ENCODE measurements around the gene KRTAP25-1. TPM values are rescaled to one million over a fixed set of nuclear protein-coding genes. Genes with fewer than 3 reads are reported as not detected.

The KRTAP25-1 gene
- total and polyA plus RNA-seq, 2 of the 4 experiments (the other 2 are of a cell fraction) = not detected

DNA sequence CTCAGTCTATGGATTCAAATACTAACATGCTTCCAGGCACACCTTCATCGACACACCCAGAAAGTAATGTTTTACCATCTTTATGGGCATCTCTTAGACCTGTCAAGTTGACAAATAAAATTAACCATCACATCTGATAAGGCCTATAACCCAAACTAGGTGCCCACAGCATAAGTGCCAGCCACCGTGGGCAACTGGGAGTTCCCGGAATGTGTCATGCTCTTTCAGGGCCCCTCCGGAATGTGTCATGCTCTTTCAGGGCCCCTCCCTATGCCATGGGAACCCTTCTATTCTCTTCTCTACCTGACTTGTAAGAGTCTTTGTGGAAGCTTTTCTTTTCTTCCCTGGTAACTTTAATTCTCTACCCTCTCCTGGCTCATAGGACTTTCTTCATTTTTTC, 33.2 kb downstream of the KRTAP25-1 start:
- Histone ChIP-seq H2BK20ac (ENCODE audit: low read depth, low read length) (no peak overlapping the region), H3K27ac (ENCODE audit: insufficient read depth, low read length) (no peak overlapping the region), H3K4me2 (ENCODE audit: low read depth, low read length) (no peak overlapping the region), H2AK5ac (ENCODE audit: low read depth, low read length) (no peak overlapping the region), H2AFZ (replicated peaks; ENCODE audit: low read length, poor library complexity) (no peak overlapping the region), H4K20me1 (ENCODE audit: insufficient read depth, low read length) (no peaks in the 10 kb centered on the region), H3K79me1 (ENCODE audit: low read depth in 1 of 2, low read length in 2 of 2) (no peaks in the 10 kb centered on the region), H3K23ac (ENCODE audit: low read depth, low read length) (no peak overlapping the region), H4K8ac (ENCODE audit: low read depth in 2 of 2, low read length in 2 of 2) (no peak overlapping the region), H3K4me3 (ENCODE audit: insufficient read depth, low read depth, low read length) (no peak overlapping the region), H3K18ac (ENCODE audit: low read depth, low read length) (no peak overlapping the region), H3K56ac (ENCODE audit: extremely low read depth, insufficient read depth, low read length) (no peak overlapping the region), H3K4ac (ENCODE audit: low read depth, low read length) (no peak overlapping the region), H3K36me3 (ENCODE audit: control insufficient read depth, insufficient read depth, low read length) (no peaks in the 10 kb centered on the region), H2AK9ac (replicated peaks; ENCODE audit: low read depth, low read length, poor library complexity) (no peak overlapping the region), H3K9me1 (ENCODE audit: insufficient read depth, low read length) (no peaks in the 10 kb centered on the region), H2BK15ac (ENCODE audit: low read depth, low read length) (no peak overlapping the region), H4K5ac (ENCODE audit: low read depth, low read length) (no peak overlapping the region), H3K9ac (ENCODE audit: low read depth, low read length) (no peak overlapping the region), H3K27me3 (ENCODE audit: control insufficient read depth, insufficient read depth, low read length) (no peaks in the 10 kb centered on the region), H3K9me3 (ENCODE audit: control insufficient read depth, insufficient read depth, low read length) (peaks cover 4% of the 10 kb centered on the region; the same call in 1 of the 2 replicates), H2BK5ac (ENCODE audit: low read depth, low read length, poor library complexity, severe bottlenecking) (no peak overlapping the region), H2BK120ac (ENCODE audit: low read depth, low read length) (no peak overlapping the region), H3K4me1 (ENCODE audit: control insufficient read depth, insufficient read depth, low read length) (no peaks in the 10 kb centered on the region), H3K14ac (replicated peaks; ENCODE audit: low read depth, low read length) (no peak overlapping the region), H4K91ac (ENCODE audit: insufficient read depth, low read depth, low read length) (no peak overlapping the region)
- ATAC-seq (ENCODE audit: low read depth) (no peak), DNase-seq (no peak)
- dilution Hi-C loops (cut with HindIII; ENCODE audit: low sequenced_read_pairs, unreplicated experiment) (no loop called here), intact Hi-C loops (cut with micrococcal nuclease) (no loop called here), in situ Hi-C loops (cut with MboI; ENCODE audit: low sequenced_read_pairs) (no loop called here)
- TF ChIP-seq RAD21 (IDR thresholded peaks at IDR 0.05; ENCODE audit: low read length) (no peak), RFX5 (IDR thresholded peaks at IDR 0.05; ENCODE audit: low read depth, low read length) (no peak), SMC3 (IDR thresholded peaks at IDR 0.05; ENCODE audit: low read depth, low read length) (no peak), MAZ (IDR thresholded peaks at IDR 0.05; ENCODE audit: borderline replicate concordance, low read depth, low read length) (no peak), CHD1 (IDR thresholded peaks at IDR 0.05; ENCODE audit: low read depth, low read length) (no peak), BHLHE40 (IDR thresholded peaks at IDR 0.05; ENCODE audit: low read depth, low read length) (no peak), FOS (IDR thresholded peaks at IDR 0.05; ENCODE audit: low read depth, low read length) (no peak), RCOR1 (IDR thresholded peaks at IDR 0.05; ENCODE audit: insufficient replicate concordance, low read length) (no peak), POLR2A (IDR thresholded peaks at IDR 0.05; ENCODE audit: low read depth, low read length) (no peak), MAFK (IDR thresholded peaks at IDR 0.05; ENCODE audit: low read depth, low read length) (no peak), MXI1 (IDR thresholded peaks at IDR 0.05; ENCODE audit: borderline replicate concordance, low read depth, low read length) (no peak), CEBPB (IDR thresholded peaks at IDR 0.05; ENCODE audit: low read depth, low read length) (no peak), NFE2L2 (IDR thresholded peaks at IDR 0.05; ENCODE audit: low read depth, low read length) (no peak)
- TF ChIP-seq, protein P1, sequence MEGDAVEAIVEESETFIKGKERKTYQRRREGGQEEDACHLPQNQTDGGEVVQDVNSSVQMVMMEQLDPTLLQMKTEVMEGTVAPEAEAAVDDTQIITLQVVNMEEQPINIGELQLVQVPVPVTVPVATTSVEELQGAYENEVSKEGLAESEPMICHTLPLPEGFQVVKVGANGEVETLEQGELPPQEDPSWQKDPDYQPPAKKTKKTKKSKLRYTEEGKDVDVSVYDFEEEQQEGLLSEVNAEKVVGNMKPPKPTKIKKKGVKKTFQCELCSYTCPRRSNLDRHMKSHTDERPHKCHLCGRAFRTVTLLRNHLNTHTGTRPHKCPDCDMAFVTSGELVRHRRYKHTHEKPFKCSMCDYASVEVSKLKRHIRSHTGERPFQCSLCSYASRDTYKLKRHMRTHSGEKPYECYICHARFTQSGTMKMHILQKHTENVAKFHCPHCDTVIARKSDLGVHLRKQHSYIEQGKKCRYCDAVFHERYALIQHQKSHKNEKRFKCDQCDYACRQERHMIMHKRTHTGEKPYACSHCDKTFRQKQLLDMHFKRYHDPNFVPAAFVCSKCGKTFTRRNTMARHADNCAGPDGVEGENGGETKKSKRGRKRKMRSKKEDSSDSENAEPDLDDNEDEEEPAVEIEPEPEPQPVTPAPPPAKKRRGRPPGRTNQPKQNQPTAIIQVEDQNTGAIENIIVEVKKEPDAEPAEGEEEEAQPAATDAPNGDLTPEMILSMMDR (conservative IDR thresholded peaks at IDR 0.05; ENCODE audit: low read depth, low read length) = no peak
- TF ChIP-seq, protein P2, sequence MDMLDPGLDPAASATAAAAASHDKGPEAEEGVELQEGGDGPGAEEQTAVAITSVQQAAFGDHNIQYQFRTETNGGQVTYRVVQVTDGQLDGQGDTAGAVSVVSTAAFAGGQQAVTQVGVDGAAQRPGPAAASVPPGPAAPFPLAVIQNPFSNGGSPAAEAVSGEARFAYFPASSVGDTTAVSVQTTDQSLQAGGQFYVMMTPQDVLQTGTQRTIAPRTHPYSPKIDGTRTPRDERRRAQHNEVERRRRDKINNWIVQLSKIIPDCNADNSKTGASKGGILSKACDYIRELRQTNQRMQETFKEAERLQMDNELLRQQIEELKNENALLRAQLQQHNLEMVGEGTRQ (IDR thresholded peaks at IDR 0.05; ENCODE audit: low read depth, low read length) = no peak
- TF ChIP-seq, protein P3, sequence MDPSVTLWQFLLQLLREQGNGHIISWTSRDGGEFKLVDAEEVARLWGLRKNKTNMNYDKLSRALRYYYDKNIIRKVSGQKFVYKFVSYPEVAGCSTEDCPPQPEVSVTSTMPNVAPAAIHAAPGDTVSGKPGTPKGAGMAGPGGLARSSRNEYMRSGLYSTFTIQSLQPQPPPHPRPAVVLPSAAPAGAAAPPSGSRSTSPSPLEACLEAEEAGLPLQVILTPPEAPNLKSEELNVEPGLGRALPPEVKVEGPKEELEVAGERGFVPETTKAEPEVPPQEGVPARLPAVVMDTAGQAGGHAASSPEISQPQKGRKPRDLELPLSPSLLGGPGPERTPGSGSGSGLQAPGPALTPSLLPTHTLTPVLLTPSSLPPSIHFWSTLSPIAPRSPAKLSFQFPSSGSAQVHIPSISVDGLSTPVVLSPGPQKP (IDR thresholded peaks at IDR 0.05; ENCODE audit: borderline replicate concordance, low read depth, low read length) = no peak
- CTCF ChIA-PET = interaction anchor here (0.7 kb wide), 1 partner anchor 16 kb away, joined by 3 read pairs; no protein-coding TSS in a partner anchor
- WGBS, 2 experiments (ENCODE audit: extremely low coverage in 2 of 2, insufficient read length in 1 of 2) = 62% methylated on average over 4 of the region's 4 CpGs; no CpG with 5 or more reads in 1 of the 2 experiments
- no TSS peak for BruUV-seq (replicated peaks)
- POLR2A ChIA-PET (ENCODE audit: unreplicated experiment) = no interaction called here

All from IMR-90 (cell line).